Retinal pigment epithelial cell (primary cell): ENCODE measurements around the gene ATP9B.

Experiments used
- DNase-seq: peaks from one replicate; pipeline ENCODE4 v3.0.0-alpha.2; 2010; ENCODE audit warnings: low read depth
- H3K4me3 ChIP-seq: 2 replicates; pipeline ENCODE4 v1.5.1; 2011; ENCODE audit warnings: mild to moderate bottlenecking, low read length, control low read depth, moderate library complexity
- CTCF ChIP-seq: conservative IDR thresholded peaks from 2 replicates; pipeline ENCODE4 v1.5.1; 2011; ENCODE audit warnings: low read depth, low read length, control low read depth, inconsistent platforms

ATP9B gene

GRCh38 chr18:79250301-79250981 is 181.2 kb downstream of the ATP9B start:
- no peak for TF ChIP-seq CTCF
- H3K4me3 ChIP-seq, result no peak overlapping the region
- DNase-seq, result no peak

GRCh38 chr18:79251021-79251420 is 181.8 kb downstream of the ATP9B start:
- no peak for TF ChIP-seq CTCF
- no peak for DNase-seq
- H3K4me3 ChIP-seq, result no peak overlapping the region

GRCh38 chr18:79252904-79253633 is 183.9 kb downstream of the ATP9B start:
- DNase-seq, result no peak
- no peak for TF ChIP-seq CTCF
- H3K4me3 ChIP-seq, result no peak overlapping the region

- no peak overlapping the region for H3K4me3 ChIP-seq
- peak; percentile 14 for DNase-seq
- no peak for TF ChIP-seq CTCF
Observed at GRCh38 chr18:79257480-79257879, 188.3 kb downstream of the ATP9B start.

- H3K4me3 ChIP-seq, result no peak overlapping the region
- TF ChIP-seq CTCF, result no peak
- DNase-seq, result no peak
Observed at GRCh38 chr18:79258447-79258846, 189.3 kb downstream of the ATP9B start.

- no peak for DNase-seq
- H3K4me3 ChIP-seq, result no peak overlapping the region
- TF ChIP-seq CTCF, result no peak
Observed at GRCh38 chr18:79259218-79259617, 190.0 kb downstream of the ATP9B start.

- no peak for DNase-seq
- no peak for TF ChIP-seq CTCF
- H3K4me3 ChIP-seq, result no peak overlapping the region
Observed at GRCh38 chr18:79260023-79260422, 190.8 kb downstream of the ATP9B start.
